HepG2 (cell line): Measurements from ENCODE around the gene SFXN5. TPM values are rescaled to one million over a fixed set of nuclear protein-coding genes. Genes with fewer than 3 reads are reported as not detected.
A peak's percentile ranks its signal among the peaks of the same experiment; 100 is the strongest.

Source experiments
- FOXK2 ChIP-seq: fragments of 450-650 bp; IDR thresholded peaks from 2 replicates; pipeline ENCODE4 v1.6.1; 2016
- MAFK ChIP-seq, 2 experiments: IDR thresholded peaks in 1 of 2; conservative IDR thresholded peaks in 1 of 2; 2 replicates each; pipeline ENCODE4 v1.6.1; 2011; ENCODE audit warnings: improper control_type of control experiment in 2 of 2, low read length in 2 of 2
- REPIN1 ChIP-seq: sonication (generic); formaldehyde crosslinking; IDR thresholded peaks from 2 replicates; pipeline ENCODE4 v1.8.0; 2022; ENCODE audit warnings: missing genetic modification reagents, low read depth, mild to moderate bottlenecking, borderline replicate concordance
- SMARCE1 ChIP-seq: fragments of 450-650 bp; IDR thresholded peaks from 2 replicates; pipeline ENCODE4 v1.6.1; 2017; ENCODE audit warnings: borderline replicate concordance
- SNAI1 ChIP-seq: sonication (generic); formaldehyde crosslinking; IDR thresholded peaks from 2 replicates; pipeline ENCODE4 v1.5.0; 2020; ENCODE audit warnings: mild to moderate bottlenecking, missing genetic modification reagents, borderline replicate concordance
- ZNF124 ChIP-seq: sonication (generic); formaldehyde crosslinking; IDR thresholded peaks from 2 replicates; pipeline ENCODE4 v1.4.0; 2020; ENCODE audit warnings: missing genetic modification reagents
- ZNF569 ChIP-seq: sonication (generic); formaldehyde crosslinking; IDR thresholded peaks from 2 replicates; pipeline ENCODE4 v1.5.0; 2020; ENCODE audit warnings: mild to moderate bottlenecking, missing genetic modification reagents, moderate library complexity, borderline replicate concordance
- ZNF678 ChIP-seq: sonication (generic); formaldehyde crosslinking; IDR thresholded peaks from 2 replicates; pipeline ENCODE4 v1.4.0; 2020; ENCODE audit warnings: mild to moderate bottlenecking, missing genetic modification reagents
- polyA plus RNA-seq, 8 experiments: library from polyadenylated mRNA; depleted of rRNA in 3 of 8; stranded (reverse) in 7 of 8; unstranded in 1 of 8; fragments of >200 nt; fragmentation: Illumina TruSeq in 4 of 8; extraction: Trizol in 4 of 8; gene quantifications; 2 replicates each; pipeline versions ENCODE4 v1.2.1 to v1.2.3, GENCODE V29; 2011 to 2016; ENCODE audit warnings: low read depth in 4 of 8, missing spikeins in 1 of 8, mixed read lengths in 1 of 8; ENCODE audit not compliant: insufficient read depth in 1 of 8
- total RNA-seq, 5 experiments: library from RNA; depleted of rRNA; stranded (reverse); fragments of >200 nt; fragmentation: Illumina TruSeq; extraction: Trizol; gene quantifications; 2 replicates each; pipeline ENCODE4 v1.2.3, GENCODE V29; 2016; ENCODE audit warnings: low read depth in 1 of 5
- TF ChIP-seq, protein P1 (sequence below): sonication (generic); formaldehyde crosslinking; IDR thresholded peaks from 2 replicates; pipeline ENCODE4 v1.8.1; 2023; ENCODE audit warnings: missing genetic modification reagents, inconsistent platforms, borderline replicate concordance
- TF ChIP-seq, protein P2 (sequence below): sonication (generic); formaldehyde crosslinking; IDR thresholded peaks from 2 replicates; pipeline ENCODE4 v1.5.0; 2020; ENCODE audit warnings: mild to moderate bottlenecking, missing genetic modification reagents, borderline replicate concordance
- TF ChIP-seq, protein P3 (sequence below): sonication (generic); formaldehyde crosslinking; IDR thresholded peaks from 2 replicates; pipeline ENCODE4 v1.4.0; 2020; ENCODE audit warnings: mild to moderate bottlenecking, missing genetic modification reagents
- TF ChIP-seq, protein P4 (sequence below): sonication (generic); formaldehyde crosslinking; IDR thresholded peaks from 2 replicates; pipeline ENCODE4 v1.8.1; 2023; ENCODE audit warnings: mild to moderate bottlenecking, missing genetic modification reagents
- TF ChIP-seq, protein P5 (sequence below): sonication (generic); formaldehyde crosslinking; IDR thresholded peaks from 2 replicates; pipeline ENCODE4 v1.8.1; 2022; ENCODE audit warnings: mild to moderate bottlenecking, missing genetic modification reagents

The SFXN5 gene
- total and polyA plus RNA-seq, 2 of the 13 experiments (the other 11 are each of a cell fraction or from before 2014, with no cell fraction given), result 34.9 to 37.4 TPM

DNA sequence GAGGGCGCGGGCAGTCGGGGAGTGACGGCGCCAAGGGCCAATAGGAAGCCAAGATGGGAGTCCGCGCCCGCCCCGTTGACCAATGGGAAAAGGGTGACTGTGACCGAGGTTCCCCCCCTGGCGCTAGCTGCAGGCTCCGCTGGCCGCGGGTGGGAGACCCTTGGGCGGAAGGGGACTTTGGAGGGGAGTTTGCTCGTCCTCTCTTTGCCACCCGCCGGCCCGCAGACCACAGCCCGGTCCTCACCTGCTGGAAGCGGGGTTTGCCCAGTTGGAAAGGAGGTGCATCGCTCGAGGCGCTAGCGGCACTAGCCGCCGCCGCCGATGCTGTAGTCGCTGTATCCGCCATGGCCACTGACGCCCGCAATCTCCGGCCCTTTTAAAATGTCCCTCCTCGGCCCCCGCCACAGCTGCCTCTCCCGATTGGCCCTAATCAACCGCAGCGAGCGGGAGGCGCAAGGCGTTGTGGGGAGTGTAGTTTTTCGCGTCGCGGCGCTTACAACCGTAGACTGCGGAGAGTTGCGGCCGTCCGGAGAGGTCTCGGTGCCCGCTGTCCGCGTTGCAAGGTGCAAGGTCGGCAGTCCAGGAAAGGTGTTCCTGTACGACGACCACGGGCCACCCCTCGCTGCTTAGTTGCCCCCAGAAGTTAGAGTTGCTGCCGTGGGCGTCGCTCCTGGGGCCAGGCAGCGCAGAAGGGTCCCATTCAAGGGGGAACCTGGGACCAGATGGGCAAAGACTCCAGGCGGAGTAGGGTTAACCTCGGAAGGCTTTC lies at the start of gene SFXN5 (continued):
- TF ChIP-seq, protein P1, sequence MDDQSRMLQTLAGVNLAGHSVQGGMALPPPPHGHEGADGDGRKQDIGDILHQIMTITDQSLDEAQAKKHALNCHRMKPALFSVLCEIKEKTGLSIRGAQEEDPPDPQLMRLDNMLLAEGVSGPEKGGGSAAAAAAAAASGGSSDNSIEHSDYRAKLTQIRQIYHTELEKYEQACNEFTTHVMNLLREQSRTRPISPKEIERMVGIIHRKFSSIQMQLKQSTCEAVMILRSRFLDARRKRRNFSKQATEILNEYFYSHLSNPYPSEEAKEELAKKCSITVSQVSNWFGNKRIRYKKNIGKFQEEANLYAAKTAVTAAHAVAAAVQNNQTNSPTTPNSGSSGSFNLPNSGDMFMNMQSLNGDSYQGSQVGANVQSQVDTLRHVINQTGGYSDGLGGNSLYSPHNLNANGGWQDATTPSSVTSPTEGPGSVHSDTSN (CRISPR knock-in tag), result peak; percentile 99
- peak; percentile 38; the same call in 1 of the 2 replicates for TF ChIP-seq FOXK2
- peak; percentile 22; the same call in 1 of the 2 replicates for TF ChIP-seq ZNF124 (CRISPR knock-in tag)
- TF ChIP-seq MAFK (conservative IDR thresholded peaks at IDR 0.05 in 1 of 2, IDR thresholded peaks at IDR 0.05 in 1 of 2; ENCODE audit: low read length in 2 of 2), result no peak
- TF ChIP-seq, protein P2, sequence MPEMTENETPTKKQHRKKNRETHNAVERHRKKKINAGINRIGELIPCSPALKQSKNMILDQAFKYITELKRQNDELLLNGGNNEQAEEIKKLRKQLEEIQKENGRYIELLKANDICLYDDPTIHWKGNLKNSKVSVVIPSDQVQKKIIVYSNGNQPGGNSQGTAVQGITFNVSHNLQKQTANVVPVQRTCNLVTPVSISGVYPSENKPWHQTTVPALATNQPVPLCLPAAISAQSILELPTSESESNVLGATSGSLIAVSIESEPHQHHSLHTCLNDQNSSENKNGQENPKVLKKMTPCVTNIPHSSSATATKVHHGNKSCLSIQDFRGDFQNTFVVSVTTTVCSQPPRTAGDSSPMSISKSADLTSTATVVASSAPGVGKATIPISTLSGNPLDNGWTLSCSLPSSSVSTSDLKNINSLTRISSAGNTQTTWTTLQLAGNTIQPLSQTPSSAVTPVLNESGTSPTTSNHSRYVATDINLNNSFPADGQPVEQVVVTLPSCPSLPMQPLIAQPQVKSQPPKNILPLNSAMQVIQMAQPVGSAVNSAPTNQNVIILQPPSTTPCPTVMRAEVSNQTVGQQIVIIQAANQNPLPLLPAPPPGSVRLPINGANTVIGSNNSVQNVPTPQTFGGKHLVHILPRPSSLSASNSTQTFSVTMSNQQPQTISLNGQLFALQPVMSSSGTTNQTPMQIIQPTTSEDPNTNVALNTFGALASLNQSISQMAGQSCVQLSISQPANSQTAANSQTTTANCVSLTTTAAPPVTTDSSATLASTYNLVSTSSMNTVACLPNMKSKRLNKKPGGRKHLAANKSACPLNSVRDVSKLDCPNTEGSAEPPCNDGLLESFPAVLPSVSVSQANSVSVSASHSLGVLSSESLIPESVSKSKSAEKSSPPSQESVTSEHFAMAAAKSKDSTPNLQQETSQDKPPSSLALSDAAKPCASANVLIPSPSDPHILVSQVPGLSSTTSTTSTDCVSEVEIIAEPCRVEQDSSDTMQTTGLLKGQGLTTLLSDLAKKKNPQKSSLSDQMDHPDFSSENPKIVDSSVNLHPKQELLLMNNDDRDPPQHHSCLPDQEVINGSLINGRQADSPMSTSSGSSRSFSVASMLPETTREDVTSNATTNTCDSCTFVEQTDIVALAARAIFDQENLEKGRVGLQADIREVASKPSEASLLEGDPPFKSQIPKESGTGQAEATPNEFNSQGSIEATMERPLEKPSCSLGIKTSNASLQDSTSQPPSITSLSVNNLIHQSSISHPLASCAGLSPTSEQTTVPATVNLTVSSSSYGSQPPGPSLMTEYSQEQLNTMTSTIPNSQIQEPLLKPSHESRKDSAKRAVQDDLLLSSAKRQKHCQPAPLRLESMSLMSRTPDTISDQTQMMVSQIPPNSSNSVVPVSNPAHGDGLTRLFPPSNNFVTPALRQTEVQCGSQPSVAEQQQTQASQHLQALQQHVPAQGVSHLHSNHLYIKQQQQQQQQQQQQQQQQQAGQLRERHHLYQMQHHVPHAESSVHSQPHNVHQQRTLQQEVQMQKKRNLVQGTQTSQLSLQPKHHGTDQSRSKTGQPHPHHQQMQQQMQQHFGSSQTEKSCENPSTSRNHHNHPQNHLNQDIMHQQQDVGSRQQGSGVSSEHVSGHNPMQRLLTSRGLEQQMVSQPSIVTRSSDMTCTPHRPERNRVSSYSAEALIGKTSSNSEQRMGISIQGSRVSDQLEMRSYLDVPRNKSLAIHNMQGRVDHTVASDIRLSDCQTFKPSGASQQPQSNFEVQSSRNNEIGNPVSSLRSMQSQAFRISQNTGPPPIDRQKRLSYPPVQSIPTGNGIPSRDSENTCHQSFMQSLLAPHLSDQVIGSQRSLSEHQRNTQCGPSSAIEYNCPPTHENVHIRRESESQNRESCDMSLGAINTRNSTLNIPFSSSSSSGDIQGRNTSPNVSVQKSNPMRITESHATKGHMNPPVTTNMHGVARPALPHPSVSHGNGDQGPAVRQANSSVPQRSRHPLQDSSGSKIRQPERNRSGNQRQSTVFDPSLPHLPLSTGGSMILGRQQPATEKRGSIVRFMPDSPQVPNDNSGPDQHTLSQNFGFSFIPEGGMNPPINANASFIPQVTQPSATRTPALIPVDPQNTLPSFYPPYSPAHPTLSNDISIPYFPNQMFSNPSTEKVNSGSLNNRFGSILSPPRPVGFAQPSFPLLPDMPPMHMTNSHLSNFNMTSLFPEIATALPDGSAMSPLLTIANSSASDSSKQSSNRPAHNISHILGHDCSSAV (CRISPR knock-in tag), result peak; percentile 83; the same call in 1 of the 2 replicates
- TF ChIP-seq SNAI1 (CRISPR knock-in tag), result 0 out of 2 replicates have a peak, but pooled peaks have one; percentile 18
- peak; percentile 59; the same call in 1 of the 2 replicates for TF ChIP-seq REPIN1 (CRISPR knock-in tag)
- TF ChIP-seq, protein P3, sequence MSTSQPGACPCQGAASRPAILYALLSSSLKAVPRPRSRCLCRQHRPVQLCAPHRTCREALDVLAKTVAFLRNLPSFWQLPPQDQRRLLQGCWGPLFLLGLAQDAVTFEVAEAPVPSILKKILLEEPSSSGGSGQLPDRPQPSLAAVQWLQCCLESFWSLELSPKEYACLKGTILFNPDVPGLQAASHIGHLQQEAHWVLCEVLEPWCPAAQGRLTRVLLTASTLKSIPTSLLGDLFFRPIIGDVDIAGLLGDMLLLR (CRISPR knock-in tag), result no peak
- peak; percentile 85 for TF ChIP-seq ZNF678 (CRISPR knock-in tag)
- TF ChIP-seq, protein P4, sequence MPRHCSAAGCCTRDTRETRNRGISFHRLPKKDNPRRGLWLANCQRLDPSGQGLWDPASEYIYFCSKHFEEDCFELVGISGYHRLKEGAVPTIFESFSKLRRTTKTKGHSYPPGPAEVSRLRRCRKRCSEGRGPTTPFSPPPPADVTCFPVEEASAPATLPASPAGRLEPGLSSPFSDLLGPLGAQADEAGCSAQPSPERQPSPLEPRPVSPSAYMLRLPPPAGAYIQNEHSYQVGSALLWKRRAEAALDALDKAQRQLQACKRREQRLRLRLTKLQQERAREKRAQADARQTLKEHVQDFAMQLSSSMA (CRISPR knock-in tag), result peak; percentile 58
- TF ChIP-seq SMARCE1, result no peak
- TF ChIP-seq, protein P5, sequence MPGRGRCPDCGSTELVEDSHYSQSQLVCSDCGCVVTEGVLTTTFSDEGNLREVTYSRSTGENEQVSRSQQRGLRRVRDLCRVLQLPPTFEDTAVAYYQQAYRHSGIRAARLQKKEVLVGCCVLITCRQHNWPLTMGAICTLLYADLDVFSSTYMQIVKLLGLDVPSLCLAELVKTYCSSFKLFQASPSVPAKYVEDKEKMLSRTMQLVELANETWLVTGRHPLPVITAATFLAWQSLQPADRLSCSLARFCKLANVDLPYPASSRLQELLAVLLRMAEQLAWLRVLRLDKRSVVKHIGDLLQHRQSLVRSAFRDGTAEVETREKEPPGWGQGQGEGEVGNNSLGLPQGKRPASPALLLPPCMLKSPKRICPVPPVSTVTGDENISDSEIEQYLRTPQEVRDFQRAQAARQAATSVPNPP (CRISPR knock-in tag), result peak; percentile 71
- peak; percentile 90; the same call in 1 of the 2 replicates for TF ChIP-seq ZNF569 (CRISPR knock-in tag)
